OCI-LY1 (cell line): ENCODE results near the gene OLR1.

ENCODE experiments used
- H2AFZ ChIP-seq: fragments of 200-600 bp; sonication (generic), shearing (Covaris generic); 2 replicates; pipeline ENCODE4 v1.6.0; 2014; ENCODE audit warnings: antibody characterized with exemption, mild to moderate bottlenecking, low read length
- H3F3A ChIP-seq: fragments of 200-600 bp; sonication (generic), shearing (Covaris generic); 2 replicates; pipeline ENCODE4 v1.6.0; 2014; ENCODE audit warnings: mild to moderate bottlenecking, antibody characterized with exemption, low read length, moderate library complexity; ENCODE audit not compliant: insufficient read depth
- H3K27ac ChIP-seq: fragments of 200-600 bp; sonication (generic); 2 replicates; pipeline ENCODE4 v1.5.1; 2014; ENCODE audit warnings: low read length, mixed run types, mild to moderate bottlenecking, low read depth; ENCODE audit not compliant: poor library complexity, severe bottlenecking
- H3K27me3 ChIP-seq: fragments of 200-600 bp; sonication (generic); 2 replicates; pipeline ENCODE4 v1.6.0; 2014; ENCODE audit warnings: antibody characterized with exemption, mild to moderate bottlenecking, low read length, moderate library complexity; ENCODE audit not compliant: insufficient read depth
- H3K36me3 ChIP-seq: fragments of 200-600 bp; sonication (generic); 2 replicates; pipeline ENCODE4 v1.6.1; 2014; ENCODE audit warnings: mild to moderate bottlenecking, antibody characterized with exemption, low read length, moderate library complexity, mixed read lengths; ENCODE audit not compliant: insufficient read depth
- H3K4me1 ChIP-seq: fragments of 200-600 bp; sonication (generic); 2 replicates; pipeline ENCODE4 v1.5.1; 2014; ENCODE audit warnings: mild to moderate bottlenecking, low read length, moderate library complexity; ENCODE audit not compliant: insufficient read depth, severe bottlenecking
- H3K4me2 ChIP-seq: fragments of 200-600 bp; sonication (generic), shearing (Covaris generic); 2 replicates; pipeline ENCODE4 v1.6.1; 2014; ENCODE audit warnings: low read length
- H3K4me3 ChIP-seq: fragments of 200-600 bp; sonication (generic); 2 replicates; pipeline ENCODE4 v1.5.1; 2014; ENCODE audit warnings: low read length, low read depth, mild to moderate bottlenecking, mixed read lengths; ENCODE audit not compliant: poor library complexity, severe bottlenecking
- H3K79me2 ChIP-seq: fragments of 200-600 bp; shearing (Covaris generic); 2 replicates; pipeline ENCODE4 v1.6.1; 2016; ENCODE audit warnings: mixed run types, low read length, mixed read lengths; ENCODE audit not compliant: insufficient read depth
- H3K9ac ChIP-seq: fragments of 200-600 bp; sonication (generic), shearing (Covaris generic); 2 replicates; pipeline ENCODE4 v1.6.1; 2014; ENCODE audit warnings: mild to moderate bottlenecking, low read length, mixed read lengths
- H3K9me2 ChIP-seq: fragments of 200-600 bp; sonication (generic), shearing (Covaris generic); 2 replicates; pipeline ENCODE4 v1.6.1; 2014; ENCODE audit warnings: low read depth, mild to moderate bottlenecking, low read length, mixed read lengths
- H3K9me3 ChIP-seq: fragments of 200-600 bp; shearing (Covaris generic); 2 replicates; pipeline ENCODE4 v1.6.1; 2014; ENCODE audit warnings: low read length, mixed read lengths
- H4K20me1 ChIP-seq: fragments of 200-600 bp; sonication (generic), shearing (Covaris generic); 2 replicates; pipeline ENCODE4 v1.6.0; 2016; ENCODE audit warnings: mild to moderate bottlenecking, low read length; ENCODE audit not compliant: insufficient read depth
- CTCF ChIP-seq: fragments of 200-600 bp; sonication (generic), shearing (Covaris generic); IDR thresholded peaks from 2 replicates; pipeline ENCODE4 v1.5.1; 2017; ENCODE audit warnings: mild to moderate bottlenecking, antibody characterized with exemption, low read length, moderate library complexity, mixed read lengths
- EZH2 ChIP-seq: fragments of 200-600 bp; sonication (generic), shearing (Covaris generic); IDR thresholded peaks from 2 replicates; pipeline ENCODE4 v1.8.0; 2017; ENCODE audit warnings: borderline replicate concordance, mixed run types, mild to moderate bottlenecking, antibody characterized with exemption, low read length, moderate library complexity, mixed read lengths

The OLR1 gene

GRCh38 chr12:10136637-10137205 lies 35.2 kb downstream of the OLR1 start:
- no peaks in the 10 kb centered on the region for H3K9me3 ChIP-seq
- no peaks in the 10 kb centered on the region for H4K20me1 ChIP-seq
- H3K27me3 ChIP-seq, result no peaks in the 10 kb centered on the region
- no peaks in the 10 kb centered on the region for H3K79me2 ChIP-seq
- no peak overlapping the region for H3K27ac ChIP-seq
- H3K4me2 ChIP-seq, result no peak overlapping the region
- no peaks in the 10 kb centered on the region for H3K4me1 ChIP-seq
- H3K4me3 ChIP-seq, result no peak overlapping the region
- H3K9ac ChIP-seq, result no peak overlapping the region
- H3K9me2 ChIP-seq, result no peaks in the 10 kb centered on the region
- TF ChIP-seq CTCF, result no peak
- no peak for TF ChIP-seq EZH2
- H3K36me3 ChIP-seq, result no peaks in the 10 kb centered on the region
- no peak overlapping the region for H2AFZ ChIP-seq
- H3F3A ChIP-seq, result no peaks in the 10 kb centered on the region

- no peaks in the 10 kb centered on the region for H3K9me3 ChIP-seq
- H3K79me2 ChIP-seq, result no peaks in the 10 kb centered on the region
- H3K4me3 ChIP-seq, result no peak overlapping the region
- no peak overlapping the region for H3K27ac ChIP-seq
- H3K9ac ChIP-seq, result no peak overlapping the region
- TF ChIP-seq CTCF (no peak), EZH2 (no peak)
- H3K9me2 ChIP-seq, result no peaks in the 10 kb centered on the region
- no peak overlapping the region for H3K4me2 ChIP-seq
- H3F3A ChIP-seq, result no peaks in the 10 kb centered on the region
- H3K4me1 ChIP-seq, result peaks cover under 1% of the 10 kb centered on the region
- no peaks in the 10 kb centered on the region for H3K27me3 ChIP-seq
- H4K20me1 ChIP-seq, result no peaks in the 10 kb centered on the region
- H2AFZ ChIP-seq, result no peak overlapping the region
- no peaks in the 10 kb centered on the region for H3K36me3 ChIP-seq
Measured at GRCh38 chr12:10135126-10135525, 36.8 kb downstream of the OLR1 start.

- H3K9ac ChIP-seq, result no peak overlapping the region
- H3K27ac ChIP-seq, result no peak overlapping the region
- no peak for TF ChIP-seq CTCF
- no peak for TF ChIP-seq EZH2
- no peaks in the 10 kb centered on the region for H4K20me1 ChIP-seq
- H3K9me2 ChIP-seq, result no peaks in the 10 kb centered on the region
- H3K36me3 ChIP-seq, result no peaks in the 10 kb centered on the region
- no peaks in the 10 kb centered on the region for H3F3A ChIP-seq
- peaks cover 5% of the 10 kb centered on the region for H3K4me1 ChIP-seq
- H3K27me3 ChIP-seq, result no peaks in the 10 kb centered on the region
- no peak overlapping the region for H3K4me3 ChIP-seq
- no peak overlapping the region for H2AFZ ChIP-seq
- H3K4me2 ChIP-seq, result no peak overlapping the region
- no peaks in the 10 kb centered on the region for H3K79me2 ChIP-seq
- no peaks in the 10 kb centered on the region for H3K9me3 ChIP-seq
Measured at GRCh38 chr12:10132850-10133370, 39.0 kb downstream of the OLR1 start.
